Measurements from ENCODE around the gene MALL.
"Not testable (repeated sequence)": the region's sequence is repeated elsewhere in the genome, so short reads cannot be mapped to it uniquely, and the experiment has no call there.

MALL gene

DNA sequence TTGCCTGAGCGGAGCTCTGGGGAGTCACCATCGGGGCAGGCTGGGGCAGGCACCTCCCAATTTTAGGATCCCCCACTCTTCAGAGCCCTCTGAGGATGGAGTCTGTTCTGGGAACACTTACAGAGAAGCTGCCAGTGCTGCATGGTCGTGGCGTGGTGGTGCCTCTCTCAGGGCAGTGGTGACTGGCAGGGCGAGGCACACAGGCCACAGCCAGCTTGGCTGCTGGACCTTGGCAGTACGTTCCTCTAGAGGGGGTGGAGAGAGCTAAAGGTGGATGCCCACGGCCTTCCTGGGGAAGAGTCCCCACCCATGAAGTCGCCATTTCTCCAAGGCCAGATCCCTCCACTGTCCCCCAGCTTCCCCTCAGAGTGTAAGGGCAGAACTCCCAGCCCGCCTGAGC, 78.3 kb downstream of the MALL start:
- H3K27me3 ChIP-seq (replicated peaks); in situ Hi-C loops (cut with HindIII; ENCODE audit: low pct_ligation_motif_present, low sequenced_read_pairs); H3K27ac ChIP-seq; H3K4me3 ChIP-seq (ENCODE audit: low read depth, low read length); H3K36me3 ChIP-seq (replicated peaks); DNase-seq: not testable (repeated sequence)

DNA sequence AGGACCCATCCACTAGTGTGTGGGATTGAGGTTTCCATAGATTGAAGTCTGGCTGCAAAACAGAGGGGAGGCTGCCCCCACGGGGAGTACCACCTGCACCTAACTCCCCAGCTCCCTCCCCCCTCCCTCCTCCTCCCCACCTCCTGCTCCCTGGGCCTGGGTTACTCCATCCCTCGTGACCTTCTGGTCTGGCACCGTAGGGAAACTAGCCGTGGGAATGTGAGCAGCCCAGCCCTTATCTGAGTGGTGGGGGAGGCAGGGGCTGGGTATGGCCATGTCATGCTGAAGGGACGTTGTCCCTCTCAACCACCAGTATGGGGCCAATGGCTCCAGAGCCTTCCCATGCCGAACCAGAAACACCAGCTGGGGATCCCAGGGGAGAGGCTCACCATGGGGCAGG, 80.2 kb downstream of the MALL start:
- in situ Hi-C loops (cut with HindIII; ENCODE audit: low pct_ligation_motif_present, low sequenced_read_pairs); H3K27me3 ChIP-seq (replicated peaks); H3K27ac ChIP-seq; DNase-seq; H3K4me3 ChIP-seq (ENCODE audit: low read depth, low read length); H3K36me3 ChIP-seq (replicated peaks): not testable (repeated sequence)

DNA sequence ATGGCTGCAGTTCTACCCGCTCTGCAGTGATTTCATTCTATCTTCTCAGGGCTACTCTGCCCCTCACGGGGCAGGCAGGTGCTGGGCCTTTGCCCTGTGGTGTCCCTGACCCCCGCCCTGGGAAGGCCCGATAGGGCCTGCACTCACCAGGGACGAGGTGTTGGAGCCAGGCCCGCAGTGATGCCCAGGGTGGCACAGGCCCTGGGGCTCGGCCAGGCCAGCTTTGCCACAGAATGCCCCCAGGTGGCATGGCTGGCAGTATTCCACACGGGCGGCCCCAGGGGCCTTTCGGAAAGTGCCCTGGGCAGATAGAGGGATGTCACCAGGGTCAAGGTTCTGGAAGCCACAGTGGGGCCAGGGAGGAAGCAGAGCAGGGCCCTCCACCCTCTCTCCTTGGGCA, 80.7 kb downstream of the MALL start:
- in situ Hi-C loops (cut with HindIII; ENCODE audit: low pct_ligation_motif_present, low sequenced_read_pairs) = not testable (repeated sequence)

More for the DNA sequence above, 80.7 kb downstream of the MALL start:
- DNase-seq; H3K27ac ChIP-seq; H3K4me3 ChIP-seq (ENCODE audit: low read depth, low read length); H3K36me3 ChIP-seq (replicated peaks); H3K27me3 ChIP-seq (replicated peaks): not testable (repeated sequence)
